Activated CD8-positive, alpha-beta T cell treated with anti-CD3 and anti-CD28 coated beads for 36 hours (primary cell): ENCODE results near the gene KANSL3. TPM values are rescaled to one million over a fixed set of nuclear protein-coding genes. Genes with fewer than 3 reads are reported as not detected.
A peak's percentile ranks its signal among the peaks of the same experiment; 100 is the strongest.
"Not testable (repeated sequence)": the region's sequence is repeated elsewhere in the genome, so short reads cannot be mapped to it uniquely, and the experiment has no call there.

Source experiments
- ATAC-seq: fragments of 200-7000 bp; cut with Tn5 transposase; one replicate; pipeline ENCODE4 v1.10.0; 2021; ENCODE audit warnings: mild to moderate bottlenecking, moderate library complexity
- CTCF ChIA-PET: fragments of 350-600 bp; sonication (Branson Sonifier 250); formaldehyde crosslinking; loops from one replicate; lab custom pipeline; 2021; ENCODE audit warnings: antibody characterized with exemption; lab: Charles Lee
- POLR2A ChIA-PET: fragments of 350-600 bp; sonication (Branson Sonifier 250); formaldehyde crosslinking; loops from one replicate; lab custom pipeline; 2021; ENCODE audit warnings: antibody characterized with exemption; lab: Charles Lee
- DNase-seq: peaks from one replicate; pipeline ENCODE4 v3.0.0-alpha.2; 2020
- H3K27ac Mint-ChIP-seq: one replicate; pipeline ENCODE4 v1.8.0; 2021; ENCODE audit warnings: mild to moderate bottlenecking, mixed read lengths
- H3K27me3 Mint-ChIP-seq: one replicate; pipeline ENCODE4 v1.8.0; 2021; ENCODE audit warnings: mixed read lengths
- H3K36me3 Mint-ChIP-seq: one replicate; pipeline ENCODE4 v1.8.0; 2021; ENCODE audit warnings: low read depth, mixed read lengths
- H3K4me1 Mint-ChIP-seq: one replicate; pipeline ENCODE4 v1.8.0; 2021; ENCODE audit warnings: low read depth, mixed read lengths
- H3K4me3 Mint-ChIP-seq: one replicate; pipeline ENCODE4 v1.8.0; 2021; ENCODE audit warnings: mild to moderate bottlenecking, moderate library complexity, mixed read lengths
- H3K9me3 Mint-ChIP-seq: one replicate; pipeline ENCODE4 v1.8.0; 2021; ENCODE audit warnings: mixed read lengths
- intact Hi-C: fragments of 100-400 bp; cut with micrococcal nuclease; formaldehyde crosslinking; loops from one replicate; pipeline ENCODE4 v1.10.0; 2022
- total RNA-seq, 2 experiments: library from RNA; stranded (reverse); gene quantifications; one replicate each; pipeline ENCODE4 v1.2.3, GENCODE V29; 2021
- TF ChIP-seq, protein P1 (sequence below): fragments of 200-600 bp; IDR thresholded peaks from one replicate; pipeline ENCODE4 v1.8.0; 2022; ENCODE audit warnings: antibody characterized with exemption, mild to moderate bottlenecking

The KANSL3 gene
- total RNA-seq, 2 experiments from 2014 or later = 37.8 to 39.8 TPM

DNA sequence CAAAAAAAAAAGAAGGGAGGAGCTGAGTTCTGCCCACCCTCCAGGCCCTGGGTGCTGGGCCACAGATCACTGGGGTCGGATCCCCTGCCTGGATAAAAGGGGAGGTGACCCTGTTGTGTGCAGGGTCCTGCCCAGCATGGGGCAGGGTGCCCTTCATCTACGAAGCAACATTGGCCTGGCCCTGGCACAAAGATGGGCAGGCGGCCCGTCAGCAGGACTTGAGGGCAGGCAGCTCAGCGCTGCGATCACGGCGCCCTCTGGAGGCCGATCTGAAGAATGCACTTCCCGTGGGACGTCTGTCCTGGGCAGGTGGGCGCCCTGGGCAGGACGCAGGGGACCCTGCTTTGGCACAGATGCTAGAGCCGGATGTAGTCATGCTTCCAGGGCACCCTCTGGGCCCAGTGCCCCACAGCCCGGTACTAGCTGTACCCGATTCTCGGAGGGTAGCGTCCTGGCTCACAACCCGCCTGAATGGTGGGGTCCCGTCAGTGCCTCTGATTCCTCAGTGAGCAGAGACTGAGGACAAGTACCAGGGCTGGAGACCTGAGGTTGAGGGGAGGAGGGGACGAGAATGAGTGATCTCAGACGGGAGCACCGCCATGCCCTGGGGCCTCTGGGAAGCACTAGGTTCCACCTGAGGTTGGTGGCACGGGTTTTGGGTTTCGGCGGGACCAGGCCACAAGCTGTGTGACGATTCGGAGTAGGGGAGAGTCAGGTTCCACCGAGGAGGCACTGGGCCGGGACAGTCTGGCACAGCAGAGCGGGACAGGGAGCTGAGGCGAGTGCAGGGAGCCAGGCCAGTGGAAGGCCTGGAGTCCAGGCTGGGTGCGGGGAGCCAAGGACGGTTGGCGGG is 83.6 kb downstream of the KANSL3 start:
- peak; percentile 74 for DNase-seq
- peaks cover 9% of the 10 kb centered on the region for H3K36me3 Mint-ChIP-seq
- POLR2A ChIA-PET = interaction anchor here (0.8 to 21.9 kb wide), 6 partner anchors 23 to 210 kb away, joined by 3 to 438 read pairs (median 4); partner anchors contain the start of gene ARID5A
- H3K27me3 Mint-ChIP-seq = no peaks in the 10 kb centered on the region
- ATAC-seq = peak; percentile 71
- H3K4me1 Mint-ChIP-seq = peaks cover 26% of the 10 kb centered on the region
- CTCF ChIA-PET = interaction anchor here (0.6 to 5.0 kb wide), 40 partner anchors 10 to 558 kb away, joined by 3 to 46 read pairs (median 4); partner anchors contain the start of genes ARID5A, CNNM4 and NEURL3
- TF ChIP-seq, protein P1, sequence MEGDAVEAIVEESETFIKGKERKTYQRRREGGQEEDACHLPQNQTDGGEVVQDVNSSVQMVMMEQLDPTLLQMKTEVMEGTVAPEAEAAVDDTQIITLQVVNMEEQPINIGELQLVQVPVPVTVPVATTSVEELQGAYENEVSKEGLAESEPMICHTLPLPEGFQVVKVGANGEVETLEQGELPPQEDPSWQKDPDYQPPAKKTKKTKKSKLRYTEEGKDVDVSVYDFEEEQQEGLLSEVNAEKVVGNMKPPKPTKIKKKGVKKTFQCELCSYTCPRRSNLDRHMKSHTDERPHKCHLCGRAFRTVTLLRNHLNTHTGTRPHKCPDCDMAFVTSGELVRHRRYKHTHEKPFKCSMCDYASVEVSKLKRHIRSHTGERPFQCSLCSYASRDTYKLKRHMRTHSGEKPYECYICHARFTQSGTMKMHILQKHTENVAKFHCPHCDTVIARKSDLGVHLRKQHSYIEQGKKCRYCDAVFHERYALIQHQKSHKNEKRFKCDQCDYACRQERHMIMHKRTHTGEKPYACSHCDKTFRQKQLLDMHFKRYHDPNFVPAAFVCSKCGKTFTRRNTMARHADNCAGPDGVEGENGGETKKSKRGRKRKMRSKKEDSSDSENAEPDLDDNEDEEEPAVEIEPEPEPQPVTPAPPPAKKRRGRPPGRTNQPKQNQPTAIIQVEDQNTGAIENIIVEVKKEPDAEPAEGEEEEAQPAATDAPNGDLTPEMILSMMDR = peak; percentile 98
- peaks cover 7% of the 10 kb centered on the region for H3K9me3 Mint-ChIP-seq
- intact Hi-C loops = loop anchor here (5.0 kb wide), 1 partner anchor 147 kb away; no protein-coding TSS in a partner anchor
- H3K4me3 Mint-ChIP-seq = no peak overlapping the region
- H3K27ac Mint-ChIP-seq = peak overlapping the region; percentile 46

GRCh38 chr2:96553957-96554292 is 84.2 kb downstream of the KANSL3 start:
- not testable (repeated sequence) for ATAC-seq, H3K36me3 Mint-ChIP-seq, H3K9me3 Mint-ChIP-seq, H3K4me3 Mint-ChIP-seq, DNase-seq, H3K27me3 Mint-ChIP-seq
- Mint-ChIP-seq H3K27ac (peak overlapping the region; percentile 25), H3K4me1 (peaks cover 26% of the 10 kb centered on the region)
- intact Hi-C loops = loop anchor here (5.0 kb wide), 1 partner anchor 147 kb away; no protein-coding TSS in a partner anchor
- ChIA-PET CTCF (interaction anchor here (0.6 to 5.0 kb wide), 38 partner anchors 9 to 558 kb away, joined by 3 to 46 read pairs (median 4); partner anchors contain the start of genes ARID5A, CNNM4 and NEURL3), POLR2A (interaction anchor here (0.8 to 21.9 kb wide), 8 partner anchors 10 to 209 kb away, joined by 3 to 438 read pairs (median 4); partner anchors contain the start of gene ARID5A)

- ATAC-seq (no peak), DNase-seq (no peak)
- H3K27me3 Mint-ChIP-seq = no peaks in the 10 kb centered on the region
- peaks cover 14% of the 10 kb centered on the region for H3K36me3 Mint-ChIP-seq
- TF ChIP-seq, protein P1 = no peak
- intact Hi-C loops = loop anchor here (5.0 kb wide), 1 partner anchor 146 kb away; no protein-coding TSS in a partner anchor
- ChIA-PET CTCF (interaction anchor here (0.6 to 5.0 kb wide), 30 partner anchors 9 to 232 kb away, joined by 3 to 46 read pairs (median 5); partner anchors contain the start of genes ARID5A and NEURL3), POLR2A (interaction anchor here (0.8 to 21.9 kb wide), 8 partner anchors 9 to 208 kb away, joined by 3 to 438 read pairs (median 3); partner anchors contain the start of gene ARID5A)
- no peak overlapping the region for H3K4me3 Mint-ChIP-seq
- peaks cover 7% of the 10 kb centered on the region for H3K9me3 Mint-ChIP-seq
- peak overlapping the region; percentile 25 for H3K27ac Mint-ChIP-seq
- peaks cover 26% of the 10 kb centered on the region for H3K4me1 Mint-ChIP-seq
Observed at GRCh38 chr2:96553176-96553956, 84.7 kb downstream of the KANSL3 start.

- Mint-ChIP-seq H3K27ac (no peak overlapping the region), H3K27me3 (no peaks in the 10 kb centered on the region), H3K4me1 (peaks cover 28% of the 10 kb centered on the region), H3K4me3 (no peak overlapping the region), H3K9me3 (peaks cover 7% of the 10 kb centered on the region), H3K36me3 (peaks cover 20% of the 10 kb centered on the region)
- DNase-seq = no peak
- no peak for ATAC-seq
- ChIA-PET CTCF (interaction anchor here (0.7 to 5.0 kb wide), 7 partner anchors 9 to 146 kb away, joined by 3 to 46 read pairs (median 4); no protein-coding TSS in a partner anchor), POLR2A (interaction anchor here (0.6 to 21.9 kb wide), 5 partner anchors 8 to 301 kb away, joined by 3 to 438 read pairs (median 3); partner anchors contain the start of gene ARID5A)
- TF ChIP-seq, protein P1 = no peak
- intact Hi-C loops = loop anchor here (5.0 kb wide), 1 partner anchor 145 kb away; no protein-coding TSS in a partner anchor
Observed at GRCh38 chr2:96552315-96553175, 85.6 kb downstream of the KANSL3 start.
